Gastroesophageal sphincter (tissue), 4 donors: ENCODE measurements around the gene UROS. TPM values are rescaled to one million over a fixed set of nuclear protein-coding genes. Genes with fewer than 3 reads are reported as not detected.

Experiments used
- ATAC-seq: fragments of 150-250 bp; one replicate; pipeline ENCODE4 v1.9.1; 2016; ENCODE audit warnings: mild to moderate bottlenecking, moderate library complexity
- H3K27ac ChIP-seq, 4 donors: fragments of 200-600 bp; sonication (generic) in 3 of 4; 1 replicate in 3 of 4; 2 replicates in 1 of 4; pipeline ENCODE4 v1.5.1; 2016 to 2019
- H3K27me3 ChIP-seq: fragments of 200-600 bp; sonication (generic); one replicate; pipeline ENCODE4 v1.5.1; 2019
- H3K36me3 ChIP-seq, 2 donors: fragments of 200-600 bp; sonication (generic); one replicate each; pipeline ENCODE4 v1.5.1; 2019; ENCODE audit warnings: control low read depth in 1 of 2
- H3K4me1 ChIP-seq, 3 donors: fragments of 200-600 bp; sonication (generic); 1 replicate in 2 of 3; 2 replicates in 1 of 3; pipeline ENCODE4 v1.5.1; 2016 to 2019; ENCODE audit warnings: control low read depth in 2 of 3
- H3K4me3 ChIP-seq, 2 donors: fragments of 200-600 bp; sonication (generic); one replicate each; pipeline ENCODE4 v1.5.1; 2019; ENCODE audit warnings: mild to moderate bottlenecking in 1 of 2, moderate library complexity in 1 of 2
- H3K9me3 ChIP-seq, 3 donors: fragments of 200-600 bp; sonication (generic); one replicate each; pipeline ENCODE4 v1.5.1; 2017 to 2019; ENCODE audit warnings: control low read depth in 2 of 3
- CTCF ChIP-seq, 4 experiments: fragments of 200-600 bp in 2 of 4; fragments of 450-650 bp in 2 of 4; sonication (generic) in 1 of 4; IDR thresholded peaks; one replicate each; pipeline ENCODE4 v1.5.1; 2017 to 2019; ENCODE audit warnings: antibody characterized with exemption in 4 of 4, mild to moderate bottlenecking in 2 of 4, moderate library complexity in 2 of 4
- EP300 ChIP-seq: sonication (generic); formaldehyde crosslinking; IDR thresholded peaks from one replicate; pipeline ENCODE4 v1.6.1; 2017; ENCODE audit warnings: antibody characterized with exemption, mild to moderate bottlenecking
- POLR2A ChIP-seq, 2 donors: fragments of 450-650 bp; IDR thresholded peaks; one replicate each; pipeline ENCODE4 v1.6.1; 2017; ENCODE audit warnings: antibody characterized with exemption in 2 of 2, mild to moderate bottlenecking in 2 of 2, moderate library complexity in 1 of 2
- POLR2AphosphoS5 ChIP-seq: sonication (generic); formaldehyde crosslinking; IDR thresholded peaks from one replicate; pipeline ENCODE4 v1.6.1; 2017; ENCODE audit warnings: antibody characterized with exemption
- WGBS, 2 donors: methylation state at CpG; one replicate each; pipeline ENCODE4 v1.1.5; 2018; ENCODE audit warnings: low coverage in 1 of 2; 5-methylcytosine and 5-hydroxymethylcytosine counted together
- total RNA-seq, 4 donors: library from RNA; depleted of rRNA; stranded (reverse); fragments of >200 nt; gene quantifications; one replicate each; pipeline ENCODE4 v1.1.0, GENCODE V29; 2016

Gene UROS
- total RNA-seq, 4 donors from 2014 or later, result 25.3 to 64.0 (median 39.1) TPM

DNA sequence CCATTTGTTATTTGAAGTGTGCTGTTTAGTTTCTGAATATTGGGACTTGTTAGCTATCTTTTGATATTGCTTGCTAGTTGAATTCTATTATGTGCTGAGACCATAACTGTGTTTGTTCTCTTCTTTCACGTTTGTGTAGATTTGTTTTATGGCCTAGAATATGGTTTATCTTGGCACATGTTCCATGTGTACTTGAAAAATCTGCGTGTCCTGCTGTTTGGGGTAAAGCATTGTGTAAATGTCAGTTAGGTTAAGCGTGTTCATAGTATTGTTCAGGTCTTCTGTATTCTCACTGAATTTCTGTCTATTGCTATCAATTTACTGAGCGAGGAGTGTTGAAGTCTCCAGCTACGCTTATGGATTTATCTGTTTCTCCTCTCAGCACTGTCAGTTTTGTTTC, 66.9 kb downstream of the UROS start:
- 75 to 89% methylated on average over 5 of the region's 5 CpGs for WGBS, 2 donors
- no peak for ATAC-seq
- no peaks in the 10 kb centered on the region for H3K4me1 ChIP-seq
- no peaks in the 10 kb centered on the region for H3K27me3 ChIP-seq
- H3K36me3 ChIP-seq, result peaks cover 0 to 94% of the 10 kb centered on the region in 2 donors
- H3K27ac ChIP-seq, result no peak overlapping the region
- H3K4me3 ChIP-seq, result no peak overlapping the region
- no peak for TF ChIP-seq EP300
- no peak for TF ChIP-seq POLR2A (IDR thresholded peaks at IDR 0.05)
- no peak for TF ChIP-seq CTCF (IDR thresholded peaks at IDR 0.05)
- TF ChIP-seq POLR2AphosphoS5, result no peak
- no peaks in the 10 kb centered on the region for H3K9me3 ChIP-seq

DNA sequence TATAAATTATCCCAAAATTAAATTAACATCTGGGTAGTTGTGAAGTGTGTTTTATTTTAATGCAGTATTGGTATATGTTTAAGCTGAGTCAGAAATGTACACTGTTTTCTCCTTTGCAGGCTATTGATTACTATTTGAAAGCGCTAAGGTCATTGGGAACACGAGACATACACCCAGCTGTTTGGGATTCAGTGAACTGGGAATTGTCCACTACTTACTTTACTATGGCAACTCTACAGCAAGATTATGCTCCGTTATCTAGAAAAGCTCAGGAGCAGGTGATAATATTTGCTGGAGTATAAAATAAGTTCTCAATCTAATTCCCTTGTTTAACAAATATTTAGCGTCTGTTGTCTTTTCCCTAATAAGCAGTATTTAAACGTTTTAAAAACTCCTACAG, 75.6 kb downstream of the UROS start:
- Histone ChIP-seq H3K4me3 (no peak overlapping the region), H3K27me3 (no peaks in the 10 kb centered on the region), H3K4me1 (no peaks in the 10 kb centered on the region), H3K27ac (no peak overlapping the region), H3K9me3 (no peaks in the 10 kb centered on the region), H3K36me3 (peaks cover 7 to 96% of the 10 kb centered on the region in 2 donors)
- ATAC-seq, result no peak
- 85 to 90% methylated on average over 5 of the region's 5 CpGs for WGBS, 2 donors
- TF ChIP-seq EP300 (no peak), POLR2A (IDR thresholded peaks at IDR 0.05) (no peak), POLR2AphosphoS5 (no peak), CTCF (IDR thresholded peaks at IDR 0.05) (no peak)

DNA sequence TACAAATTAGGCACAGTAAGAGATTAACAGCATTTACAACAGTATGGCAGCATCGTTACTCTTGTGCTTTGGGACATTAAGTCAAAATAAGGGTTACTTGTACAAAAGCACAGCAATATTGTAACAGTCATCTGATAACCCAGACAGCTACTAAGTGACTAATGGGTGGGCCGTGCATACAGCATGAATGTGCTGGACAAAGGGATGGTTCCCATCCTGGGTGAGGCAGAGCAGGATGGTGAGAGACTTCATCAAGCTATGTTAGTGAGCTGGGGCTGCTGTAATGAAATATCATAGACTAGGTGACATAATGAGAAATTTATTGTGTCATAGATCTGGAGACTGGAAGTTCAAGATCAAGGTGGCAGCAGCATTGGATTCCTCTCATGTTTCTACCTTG, 78.1 kb downstream of the UROS start:
- no peak overlapping the region for H3K4me3 ChIP-seq
- TF ChIP-seq POLR2A (IDR thresholded peaks at IDR 0.05), result no peak
- TF ChIP-seq POLR2AphosphoS5, result no peak
- no peak for TF ChIP-seq CTCF (IDR thresholded peaks at IDR 0.05)
- TF ChIP-seq EP300, result no peak
- H3K9me3 ChIP-seq, result no peaks in the 10 kb centered on the region
- H3K27me3 ChIP-seq, result no peaks in the 10 kb centered on the region
- H3K36me3 ChIP-seq, result peaks cover 12 to 95% of the 10 kb centered on the region in 2 donors
- 83 to 100% methylated on average over 2 of the region's 2 CpGs for WGBS, 2 donors
- H3K4me1 ChIP-seq, result no peaks in the 10 kb centered on the region
- no peak for ATAC-seq
- no peak overlapping the region for H3K27ac ChIP-seq

GRCh38 chr10:125742465-125742864, 80.6 kb downstream of the UROS start:
- 29 to 38% methylated on average over 2 of the region's 2 CpGs for WGBS, 2 donors
- H3K36me3 ChIP-seq, result peaks cover 12 to 95% of the 10 kb centered on the region in 2 donors
- no peaks in the 10 kb centered on the region for H3K9me3 ChIP-seq
- no peaks in the 10 kb centered on the region for H3K4me1 ChIP-seq
- TF ChIP-seq POLR2AphosphoS5 (no peak), EP300 (no peak), POLR2A (IDR thresholded peaks at IDR 0.05) (no peak), CTCF (IDR thresholded peaks at IDR 0.05) (no peak)
- no peak for ATAC-seq
- H3K27me3 ChIP-seq, result no peaks in the 10 kb centered on the region
- no peak overlapping the region for H3K4me3 ChIP-seq
- no peak overlapping the region for H3K27ac ChIP-seq

DNA sequence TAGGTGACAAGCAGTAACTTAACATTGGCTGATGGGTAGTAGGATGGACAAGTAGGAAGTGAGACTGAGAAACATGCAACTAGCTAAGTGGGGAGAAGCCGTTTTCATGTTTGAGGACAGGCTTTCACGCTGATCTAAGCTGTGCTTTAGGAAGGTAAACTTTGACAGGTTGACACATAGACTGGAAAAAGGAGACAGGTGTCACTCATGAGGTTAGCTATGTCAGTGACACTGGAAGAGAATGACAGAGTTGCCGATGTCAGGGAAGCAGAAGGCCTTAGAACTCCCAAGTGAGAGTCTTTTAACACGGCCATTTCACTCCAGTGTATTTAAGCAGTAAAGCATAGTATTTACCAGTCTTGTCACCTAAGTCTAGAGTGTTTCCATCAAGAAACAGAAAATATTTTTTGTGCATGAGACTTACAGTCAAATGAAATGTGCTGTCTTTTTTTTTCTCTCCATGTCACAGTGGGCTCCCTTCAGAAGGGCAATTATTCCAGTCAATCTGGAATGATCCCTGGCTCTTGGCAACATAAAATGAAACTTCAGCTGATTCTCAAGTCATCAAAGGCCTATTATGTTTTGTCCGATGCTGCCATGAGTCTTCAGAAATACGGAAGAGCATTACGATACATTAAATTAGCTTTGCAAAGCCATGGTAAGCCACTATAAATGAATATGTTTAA, 82.9 kb downstream of the UROS start:
- Histone ChIP-seq H3K27me3 (no peaks in the 10 kb centered on the region), H3K4me3 (no peak overlapping the region), H3K4me1 (no peaks in the 10 kb centered on the region), H3K36me3 (peaks cover 5 to 95% of the 10 kb centered on the region in 2 donors), H3K9me3 (no peaks in the 10 kb centered on the region), H3K27ac (no peak overlapping the region)
- WGBS, 2 donors, result 82 to 87% methylated on average over 7 of the region's 7 CpGs
- ATAC-seq, result no peak
- TF ChIP-seq POLR2A (IDR thresholded peaks at IDR 0.05) (no peak), POLR2AphosphoS5 (no peak), CTCF (IDR thresholded peaks at IDR 0.05) (no peak), EP300 (no peak)
